Endometrial microvascular endothelial cells (primary cell): ENCODE data around the gene C19orf44. TPM values are rescaled to one million over a fixed set of nuclear protein-coding genes. Genes with fewer than 3 reads are reported as not detected.
"Not testable (repeated sequence)": the region's sequence is repeated elsewhere in the genome, so short reads cannot be mapped to it uniquely, and the experiment has no call there.

Source experiments
- in situ Hi-C: cut with HindIII; loops from 2 replicates; pipeline ENCODE4 v1.10.0; 2017; ENCODE audit warnings: low sequenced_read_pairs, low pct_unique_long_range_greater_than_20kb; ENCODE audit errors: inconsistent ontology term
- total RNA-seq: library from RNA; depleted of rRNA; stranded (reverse); fragments of >200 nt; gene quantifications from one replicate; pipeline ENCODE4 v1.2.3, GENCODE V29; 2015; ENCODE audit errors: inconsistent ontology term

Gene C19orf44
- total RNA-seq, 1 donor from 2014 or later = 2.4 TPM

DNA sequence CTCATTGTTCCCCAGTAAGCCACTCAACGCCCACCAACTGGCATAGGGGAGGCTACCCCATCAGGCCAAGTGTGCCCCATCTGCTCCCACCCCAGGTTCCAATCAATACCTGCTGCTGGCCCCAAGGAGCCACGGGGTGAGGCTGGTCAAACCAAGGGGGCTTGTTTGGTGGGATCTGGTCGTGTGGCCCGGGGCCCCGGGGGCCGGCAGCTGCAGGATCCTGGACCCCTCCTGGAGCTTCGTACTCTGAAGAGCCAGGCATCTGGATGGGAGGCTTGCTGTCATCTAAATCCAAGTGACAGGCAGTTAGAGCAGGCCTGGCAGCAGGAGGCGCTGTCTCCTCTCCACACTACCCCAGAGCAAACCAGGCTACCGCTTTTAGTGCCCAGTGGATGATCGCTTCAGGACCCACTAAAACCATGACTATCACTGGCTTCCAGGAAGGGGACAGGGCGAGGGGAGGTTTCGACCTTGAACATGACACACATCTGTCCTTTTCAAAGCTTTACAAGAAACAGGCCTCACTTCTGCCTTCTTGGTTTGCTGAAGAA lies 31.9 kb downstream of the C19orf44 start:
- in situ Hi-C loops = no loop called here

GRCh38 chr19:16529466-16530144 lies 33.4 kb downstream of the C19orf44 start:
- in situ Hi-C loops = no loop called here

GRCh38 chr19:16530540-16531379 lies 34.6 kb downstream of the C19orf44 start:
- in situ Hi-C loops = no loop called here

- in situ Hi-C loops = no loop called here
Measured at GRCh38 chr19:16531380-16531669, 35.1 kb downstream of the C19orf44 start.

- in situ Hi-C loops = no loop called here
Measured at GRCh38 chr19:16532440-16533234, 36.4 kb downstream of the C19orf44 start.

GRCh38 chr19:16535381-16535780 lies 39.2 kb downstream of the C19orf44 start:
- in situ Hi-C loops = no loop called here

DNA sequence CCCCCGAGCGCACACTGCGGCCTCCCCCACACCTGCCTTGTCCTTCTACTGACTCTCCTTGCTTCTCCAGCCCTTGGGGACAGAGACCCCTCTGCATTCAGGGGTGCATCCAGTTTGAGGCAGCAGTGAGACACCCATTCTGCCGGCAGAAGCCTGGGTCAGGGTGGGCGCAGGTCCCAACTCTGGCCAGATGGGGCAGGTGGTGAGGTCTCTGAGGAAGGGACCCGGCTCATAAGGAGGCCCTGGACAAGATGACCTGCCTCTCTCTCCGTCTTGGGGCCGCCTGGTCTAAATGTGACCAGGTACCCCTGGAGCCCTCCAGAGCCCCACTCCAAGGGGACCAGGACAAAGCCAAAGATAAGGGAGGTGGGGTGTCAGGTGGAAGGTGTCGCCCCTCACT lies 39.9 kb downstream of the C19orf44 start:
- in situ Hi-C loops = no loop called here

GRCh38 chr19:16537111-16537510 lies 40.9 kb downstream of the C19orf44 start:
- in situ Hi-C loops = no loop called here

GRCh38 chr19:16540948-16541347 lies 44.8 kb downstream of the C19orf44 start:
- in situ Hi-C loops = no loop called here

- in situ Hi-C loops = no loop called here
Measured at GRCh38 chr19:16541526-16542044, 45.4 kb downstream of the C19orf44 start.

- in situ Hi-C loops = no loop called here
Measured at GRCh38 chr19:16542045-16542909, 46.1 kb downstream of the C19orf44 start, which contains the start of gene CHERP. CHERP (minus strand) TSS chr19:16542437; CDS start chr19:16542378, 59 bp downstream.

DNA sequence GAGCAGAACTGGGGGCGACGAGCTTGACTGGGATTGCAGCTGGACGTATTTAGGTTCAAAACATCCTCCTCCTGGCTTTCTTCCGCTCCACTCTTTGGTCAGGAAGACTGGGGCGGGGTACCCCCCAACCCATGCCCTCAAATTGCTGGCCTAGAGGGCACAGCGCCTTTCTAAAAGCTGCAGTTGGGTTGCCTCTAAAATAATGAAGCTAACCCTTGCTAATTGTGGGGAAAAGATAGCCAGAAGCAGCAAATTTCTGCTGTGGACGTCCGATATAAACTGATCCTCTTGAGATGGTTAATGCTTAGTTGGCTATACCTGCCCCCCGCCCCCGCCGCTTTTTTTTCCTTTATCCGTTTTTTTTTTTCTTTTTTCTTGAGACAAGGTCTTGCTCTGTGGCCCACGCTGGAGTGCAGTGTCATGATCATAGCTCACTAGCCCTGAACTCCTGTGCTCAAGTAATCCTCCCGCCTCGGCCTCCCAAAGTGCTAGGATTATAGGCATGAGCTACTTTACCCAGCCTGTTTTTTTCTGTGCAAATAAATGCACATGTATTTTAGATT lies 46.8 kb downstream of the C19orf44 start:
- in situ Hi-C loops = no loop called here

DNA sequence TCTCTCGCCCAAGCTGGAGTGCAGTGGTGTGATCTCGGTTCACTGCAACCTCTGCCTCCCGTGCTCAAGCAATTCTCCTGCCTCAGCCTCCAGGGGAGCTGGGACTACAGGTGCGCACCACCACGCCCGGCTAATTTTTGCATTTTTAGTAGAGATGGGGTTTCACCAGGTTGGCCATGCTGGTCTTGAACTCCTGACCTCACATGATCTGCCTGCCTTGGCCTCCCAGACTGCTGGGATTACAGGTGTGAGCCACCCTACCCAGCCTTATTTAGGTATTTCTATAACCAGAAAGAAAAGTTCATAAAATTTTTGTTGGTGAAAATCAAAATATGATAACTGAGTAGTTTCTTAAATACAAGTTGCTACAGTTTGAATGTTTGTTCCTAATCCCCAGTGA lies 47.5 kb downstream of the C19orf44 start:
- in situ Hi-C loops = not testable (repeated sequence)

DNA sequence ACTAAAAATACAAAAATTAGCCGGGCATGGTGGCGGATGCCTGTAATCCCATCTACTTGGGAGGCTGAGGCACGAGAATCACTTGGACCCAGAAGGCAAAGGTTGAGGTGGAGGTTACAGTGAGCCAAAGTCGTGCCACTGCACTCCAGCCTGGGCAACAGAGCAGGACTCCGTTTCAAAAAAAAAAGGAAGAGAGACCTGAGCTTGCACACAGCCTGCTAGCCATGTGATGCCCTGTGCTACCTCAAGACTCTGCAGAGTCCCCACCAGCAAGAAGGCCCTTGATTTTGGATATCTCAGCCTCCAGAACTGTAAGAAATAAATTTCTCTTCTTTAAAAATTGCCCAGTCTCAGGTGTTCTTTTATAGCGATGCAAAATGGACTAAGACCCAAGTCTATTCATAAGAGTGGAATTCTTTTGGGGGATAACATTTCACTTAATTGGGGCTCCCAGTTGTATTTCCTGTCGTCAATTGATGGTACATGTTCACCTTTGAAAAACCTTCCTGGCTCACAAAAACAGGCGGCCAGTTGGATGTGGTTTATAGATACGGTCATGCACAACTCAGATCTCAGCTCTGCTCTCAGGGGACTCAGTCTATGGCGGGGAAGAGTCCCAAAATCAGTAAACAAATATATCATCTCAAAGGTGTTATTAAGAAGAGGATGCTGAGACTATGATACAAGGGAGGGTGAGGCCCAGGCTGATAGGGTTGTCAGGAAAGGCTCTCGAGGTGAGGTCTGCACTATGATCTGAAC lies 48.5 kb downstream of the C19orf44 start:
- in situ Hi-C loops = no loop called here

GRCh38 chr19:16548956-16549355 lies 52.8 kb downstream of the C19orf44 start:
- in situ Hi-C loops = no loop called here

DNA sequence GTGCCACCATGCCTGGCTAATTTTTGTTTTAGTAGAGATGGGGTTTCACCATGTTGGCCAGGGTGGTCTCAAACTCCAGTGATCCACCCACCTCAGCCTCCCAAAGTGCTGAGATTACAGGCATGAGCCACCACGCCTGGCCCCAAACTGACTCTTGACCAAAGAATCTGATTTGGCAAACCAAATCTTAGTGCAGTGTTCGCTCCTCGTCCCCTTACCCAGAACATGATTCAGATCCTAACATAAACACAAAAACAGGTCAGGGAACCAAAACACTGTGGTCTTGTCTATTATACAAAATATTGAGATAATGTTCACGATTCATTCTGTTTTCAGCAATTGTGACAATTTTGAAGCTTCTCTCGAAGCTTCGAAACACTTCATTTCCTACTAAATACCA lies 55.7 kb downstream of the C19orf44 start:
- in situ Hi-C loops = not testable (repeated sequence)

DNA sequence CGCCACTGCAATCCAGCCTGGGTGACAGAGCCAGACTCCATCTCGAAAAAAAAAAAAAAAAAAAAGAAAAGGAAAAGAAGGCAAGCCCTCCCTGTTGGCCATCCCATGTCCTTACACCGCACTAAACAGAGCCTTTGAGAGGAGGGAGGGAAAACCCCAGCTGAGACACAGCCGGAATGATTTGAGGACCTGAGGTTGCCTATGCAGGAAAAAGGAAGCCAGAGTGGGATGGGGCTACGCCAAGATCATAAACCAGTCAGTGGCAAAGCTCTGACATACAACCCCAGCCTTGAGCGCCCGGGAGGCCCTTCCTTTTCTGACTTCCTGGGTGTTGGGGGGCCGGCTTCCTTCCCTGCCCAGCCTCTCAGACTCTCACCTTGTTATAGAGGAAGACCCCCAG lies 58.6 kb downstream of the C19orf44 start:
- in situ Hi-C loops = no loop called here
